ENCODE results near the gene TET1.

GRCh38 chr10:68655620-68656126, 95.5 kb downstream of the TET1 start:
- TF ChIP-seq NFIC (IDR thresholded peaks at IDR 0.05) (no peak), RAD21 (CRISPR knock-in tag; conservative IDR thresholded peaks at IDR 0.05 in 1 of 2, IDR thresholded peaks at IDR 0.05 in 1 of 2) (no peak), HNRNPUL1 (IDR thresholded peaks at IDR 0.05; ENCODE audit: low read length) (no peak), PTBP1 (IDR thresholded peaks at IDR 0.05; ENCODE audit: low read depth, low read length) (no peak), THAP7 (CRISPR knock-in tag; IDR thresholded peaks at IDR 0.05) (no peak), GTF2E2 (tag; IDR thresholded peaks at IDR 0.05) (no peak), EP300 (IDR thresholded peaks at IDR 0.05; ENCODE audit: low read length) (no peak), ZFX (CRISPR knock-in tag; IDR thresholded peaks at IDR 0.05) (no peak), POLR2AphosphoS5 (IDR thresholded peaks at IDR 0.05; ENCODE audit: control insufficient read depth, insufficient read depth, low read depth, low read length) (no peak)
- TF ChIP-seq, protein P1, sequence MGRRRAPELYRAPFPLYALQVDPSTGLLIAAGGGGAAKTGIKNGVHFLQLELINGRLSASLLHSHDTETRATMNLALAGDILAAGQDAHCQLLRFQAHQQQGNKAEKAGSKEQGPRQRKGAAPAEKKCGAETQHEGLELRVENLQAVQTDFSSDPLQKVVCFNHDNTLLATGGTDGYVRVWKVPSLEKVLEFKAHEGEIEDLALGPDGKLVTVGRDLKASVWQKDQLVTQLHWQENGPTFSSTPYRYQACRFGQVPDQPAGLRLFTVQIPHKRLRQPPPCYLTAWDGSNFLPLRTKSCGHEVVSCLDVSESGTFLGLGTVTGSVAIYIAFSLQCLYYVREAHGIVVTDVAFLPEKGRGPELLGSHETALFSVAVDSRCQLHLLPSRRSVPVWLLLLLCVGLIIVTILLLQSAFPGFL (CRISPR knock-in tag; IDR thresholded peaks at IDR 0.05), result no peak
- TF ChIP-seq, protein P2, sequence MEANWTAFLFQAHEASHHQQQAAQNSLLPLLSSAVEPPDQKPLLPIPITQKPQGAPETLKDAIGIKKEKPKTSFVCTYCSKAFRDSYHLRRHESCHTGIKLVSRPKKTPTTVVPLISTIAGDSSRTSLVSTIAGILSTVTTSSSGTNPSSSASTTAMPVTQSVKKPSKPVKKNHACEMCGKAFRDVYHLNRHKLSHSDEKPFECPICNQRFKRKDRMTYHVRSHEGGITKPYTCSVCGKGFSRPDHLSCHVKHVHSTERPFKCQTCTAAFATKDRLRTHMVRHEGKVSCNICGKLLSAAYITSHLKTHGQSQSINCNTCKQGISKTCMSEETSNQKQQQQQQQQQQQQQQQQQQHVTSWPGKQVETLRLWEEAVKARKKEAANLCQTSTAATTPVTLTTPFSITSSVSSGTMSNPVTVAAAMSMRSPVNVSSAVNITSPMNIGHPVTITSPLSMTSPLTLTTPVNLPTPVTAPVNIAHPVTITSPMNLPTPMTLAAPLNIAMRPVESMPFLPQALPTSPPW (CRISPR knock-in tag; IDR thresholded peaks at IDR 0.05), result no peak

Measured in K562 (cell line).